Osteocyte (in vitro differentiated cells): ENCODE results near the gene DCST1. TPM values are rescaled to one million over a fixed set of nuclear protein-coding genes. Genes with fewer than 3 reads are reported as not detected.

Experiments
- DNase-seq: peaks from one replicate; pipeline ENCODE4 v3.0.0; 2021; ENCODE audit warnings: mixed read lengths; ENCODE audit not compliant: unreplicated experiment; ENCODE audit errors: extremely low spot score
- H3K27ac Mint-ChIP-seq: one replicate; pipeline ENCODE4 v1.8.0; 2021; ENCODE audit warnings: mild to moderate bottlenecking, mixed read lengths; ENCODE audit not compliant: unreplicated experiment
- H3K27me3 Mint-ChIP-seq: one replicate; pipeline ENCODE4 v1.8.0; 2021; ENCODE audit warnings: mixed read lengths; ENCODE audit not compliant: unreplicated experiment
- H3K36me3 Mint-ChIP-seq: one replicate; pipeline ENCODE4 v1.8.0; 2021; ENCODE audit warnings: mixed read lengths; ENCODE audit not compliant: unreplicated experiment
- H3K4me1 Mint-ChIP-seq: one replicate; pipeline ENCODE4 v1.8.0; 2021; ENCODE audit warnings: mixed read lengths; ENCODE audit not compliant: unreplicated experiment
- H3K4me3 Mint-ChIP-seq: one replicate; pipeline ENCODE4 v1.8.0; 2021; ENCODE audit warnings: mild to moderate bottlenecking, moderate library complexity, mixed read lengths; ENCODE audit not compliant: unreplicated experiment
- H3K9me3 Mint-ChIP-seq: one replicate; pipeline ENCODE4 v1.8.0; 2021; ENCODE audit warnings: mixed read lengths; ENCODE audit not compliant: unreplicated experiment
- CTCF ChIP-seq: fragments of 200-600 bp; sonication (generic); IDR thresholded peaks from 2 replicates; pipeline ENCODE4 v1.5.0; 2021; ENCODE audit warnings: antibody characterized with exemption, mild to moderate bottlenecking, moderate library complexity
- total RNA-seq: library from RNA; stranded (reverse); gene quantifications from 2 replicates; pipeline ENCODE4 v1.2.1, GENCODE V29; 2021

DCST1 gene
- total RNA-seq, 1 donor from 2014 or later, result not detected

DNA sequence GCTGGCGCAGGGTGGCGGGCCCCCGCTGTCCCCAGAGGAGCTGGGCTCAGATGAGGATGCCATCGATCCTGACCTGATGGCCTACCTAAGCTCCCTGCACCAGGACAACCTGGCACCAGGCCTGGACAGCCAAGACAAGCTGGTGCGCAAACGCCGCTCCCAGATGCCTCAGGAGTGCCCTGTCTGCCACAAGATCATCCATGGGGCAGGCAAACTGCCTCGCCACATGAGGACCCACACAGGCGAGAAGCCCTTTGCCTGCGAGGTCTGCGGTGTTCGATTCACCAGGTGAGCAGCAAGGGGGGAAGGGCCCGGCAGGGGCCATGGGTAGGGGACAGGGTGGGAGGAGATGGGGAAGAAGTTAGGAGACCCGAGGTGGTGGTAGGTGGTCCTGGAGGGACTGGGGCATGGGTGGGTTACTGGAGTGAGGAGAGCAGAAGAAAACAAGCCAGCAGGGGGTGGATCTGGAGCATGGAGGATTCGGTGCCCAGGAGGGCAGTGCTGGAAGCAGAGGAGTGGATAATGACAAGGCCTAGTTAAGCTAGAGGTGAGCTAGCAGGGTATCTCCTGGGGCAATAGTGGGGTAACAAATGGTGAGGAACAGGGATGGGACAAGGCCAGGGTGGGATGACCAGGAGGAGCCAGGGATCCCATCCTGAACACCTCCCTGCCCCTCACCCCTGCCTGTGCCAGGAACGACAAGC lies 17.9 kb upstream of the DCST1 start:
- Mint-ChIP-seq H3K4me3 (no peak overlapping the region), H3K27me3 (no peaks in the 10 kb centered on the region), H3K4me1 (peaks cover 35% of the 10 kb centered on the region), H3K9me3 (no peaks in the 10 kb centered on the region), H3K36me3 (no peaks in the 10 kb centered on the region), H3K27ac (peak overlapping the region; percentile 73)
- TF ChIP-seq CTCF, result no peak
- no peak for DNase-seq

GRCh38 chr1:155016231-155016831 lies 17.3 kb upstream of the DCST1 start:
- no peak overlapping the region for H3K4me3 Mint-ChIP-seq
- H3K27ac Mint-ChIP-seq, result peak overlapping the region; percentile 88

DNA sequence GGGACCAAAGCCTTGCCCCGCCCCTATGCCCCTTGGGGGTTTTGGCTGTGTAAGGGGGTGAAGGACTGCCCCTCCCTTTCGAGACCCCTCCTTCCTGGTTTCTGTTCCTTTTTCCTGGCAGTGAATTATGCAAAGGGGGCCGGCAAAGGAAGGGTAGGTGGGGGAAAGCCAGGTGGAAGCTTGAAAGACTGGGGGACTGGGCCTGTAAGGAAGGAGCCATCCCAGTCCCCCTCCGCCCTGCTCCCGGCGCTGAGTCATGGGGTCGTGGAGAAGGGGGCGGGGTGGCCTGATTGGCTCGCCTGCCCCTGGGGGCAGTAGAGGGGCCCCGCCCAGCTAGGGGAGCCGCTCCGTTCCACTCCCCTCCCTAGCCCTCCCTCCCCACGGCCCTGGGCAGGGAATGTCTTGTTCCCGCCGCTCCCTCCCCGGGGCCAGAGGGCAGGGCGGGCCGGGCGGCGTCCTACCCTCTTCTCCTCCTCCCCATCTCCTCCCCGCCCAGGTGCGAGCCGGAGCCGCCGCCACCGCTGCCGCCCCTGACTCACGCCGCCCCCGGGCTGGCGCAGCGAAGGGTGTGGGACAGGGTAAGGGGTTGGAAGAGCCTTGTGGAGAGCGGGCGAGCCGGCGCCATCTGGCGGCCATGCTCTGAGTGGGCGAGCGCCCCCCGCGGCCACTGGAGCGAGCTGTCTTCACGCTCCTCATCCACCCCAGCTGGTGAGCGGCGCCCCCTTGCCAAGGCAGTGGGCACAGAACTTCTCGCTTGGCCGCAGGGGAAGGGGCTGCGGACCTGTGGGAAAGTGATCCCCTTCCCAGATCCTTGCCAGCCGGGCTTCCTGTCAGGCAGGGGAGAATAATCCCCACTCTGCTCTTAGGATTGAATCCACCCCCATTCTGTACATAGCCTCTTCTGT lies 16.3 kb upstream of the DCST1 start:
- peak; percentile 100 for TF ChIP-seq CTCF
- Mint-ChIP-seq H3K4me1 (peaks cover 37% of the 10 kb centered on the region), H3K4me3 (peak overlapping the region; percentile 40), H3K36me3 (no peaks in the 10 kb centered on the region), H3K9me3 (no peaks in the 10 kb centered on the region), H3K27me3 (no peaks in the 10 kb centered on the region), H3K27ac (peak overlapping the region; percentile 88)
- DNase-seq, result peak; percentile 97

More at GRCh38 chr1:155016231-155016831, 17.3 kb upstream of the DCST1 start:
- H3K9me3 Mint-ChIP-seq, result no peaks in the 10 kb centered on the region
- no peak for DNase-seq
- no peaks in the 10 kb centered on the region for H3K27me3 Mint-ChIP-seq
- peaks cover 32% of the 10 kb centered on the region for H3K4me1 Mint-ChIP-seq
- TF ChIP-seq CTCF, result no peak
- H3K36me3 Mint-ChIP-seq, result no peaks in the 10 kb centered on the region

- peak overlapping the region; percentile 59 for H3K27ac Mint-ChIP-seq
- H3K9me3 Mint-ChIP-seq, result no peaks in the 10 kb centered on the region
- no peak for TF ChIP-seq CTCF
- peak overlapping the region; percentile 40 for H3K4me3 Mint-ChIP-seq
- no peaks in the 10 kb centered on the region for H3K27me3 Mint-ChIP-seq
- peaks cover 38% of the 10 kb centered on the region for H3K4me1 Mint-ChIP-seq
- no peak for DNase-seq
- no peaks in the 10 kb centered on the region for H3K36me3 Mint-ChIP-seq
These were observed 15.7 kb upstream of the DCST1 start for GRCh38 chr1:155017946-155018316.
